Measurements from ENCODE around the gene LRRC8B. TPM values are rescaled to one million over a fixed set of nuclear protein-coding genes. Genes with fewer than 3 reads are reported as not detected.

The LRRC8B gene
- total RNA-seq, 2 experiments from 2014 or later = 4.4 to 9.9 TPM

GRCh38 chr1:89582571-89582970, 57.9 kb downstream of the LRRC8B start:
- Histone ChIP-seq H3K36me3 (ENCODE audit: insufficient read depth, low read length) (peaks cover 30% of the 10 kb centered on the region), H3K4me2 (ENCODE audit: low read length) (no peak overlapping the region), H3K9me3 (ENCODE audit: low read length) (no peaks in the 10 kb centered on the region), H3K79me2 (ENCODE audit: insufficient read depth, low read depth, low read length) (no peaks in the 10 kb centered on the region), H3K27ac (ENCODE audit: low read depth, low read length, poor library complexity, severe bottlenecking) (no peak overlapping the region), H3K9me2 (ENCODE audit: insufficient read depth, low read length) (no peaks in the 10 kb centered on the region), H3K4me3 (ENCODE audit: low read depth, low read length, poor library complexity, severe bottlenecking) (no peak overlapping the region), H2AFZ (ENCODE audit: low read length) (no peak overlapping the region), H3K4me1 (ENCODE audit: insufficient read depth, low read length, poor library complexity, severe bottlenecking) (peaks cover 6% of the 10 kb centered on the region), H4K20me1 (ENCODE audit: insufficient read depth, low read length) (no peaks in the 10 kb centered on the region)
- CTCF ChIA-PET (ENCODE audit: unreplicated experiment) = no interaction called here
- intact Hi-C loops (cut with micrococcal nuclease; ENCODE audit: unreplicated experiment) = no loop called here
- no peak for DNase-seq (ENCODE audit: low spot score)
- TF ChIP-seq CTCF (conservative IDR thresholded peaks at IDR 0.05; ENCODE audit: low read length) = no peak
- TF ChIP-seq EZH2phosphoT487 (IDR thresholded peaks at IDR 0.05; ENCODE audit: borderline replicate concordance, low read depth, low read length) = no peak
- POLR2A ChIA-PET = interaction anchor here (0.7 to 1.5 kb wide), 4 partner anchors 19 to 161 kb away, joined by 3 to 5 read pairs (median 3); no protein-coding TSS in a partner anchor
- no TSS peak for BruUV-seq (replicated peaks)

- peaks cover 37% of the 10 kb centered on the region for H3K36me3 ChIP-seq (ENCODE audit: insufficient read depth, low read length)
- no TSS peak for BruUV-seq (replicated peaks)
- TF ChIP-seq EZH2phosphoT487 (IDR thresholded peaks at IDR 0.05; ENCODE audit: borderline replicate concordance, low read depth, low read length) = no peak
- TF ChIP-seq CTCF (conservative IDR thresholded peaks at IDR 0.05; ENCODE audit: low read length) = no peak
- CTCF ChIA-PET (ENCODE audit: unreplicated experiment) = no interaction called here
- DNase-seq (ENCODE audit: low spot score) = no peak
- H3K9me3 ChIP-seq (ENCODE audit: low read length) = no peaks in the 10 kb centered on the region
- H3K4me3 ChIP-seq (ENCODE audit: low read depth, low read length, poor library complexity, severe bottlenecking) = no peak overlapping the region
- intact Hi-C loops (cut with micrococcal nuclease; ENCODE audit: unreplicated experiment) = no loop called here
- H3K4me2 ChIP-seq (ENCODE audit: low read length) = no peak overlapping the region
- POLR2A ChIA-PET = interaction anchor here (0.8 to 1.2 kb wide), 2 partner anchors 8 to 175 kb away, joined by 3 to 6 read pairs; no protein-coding TSS in a partner anchor
- H3K27ac ChIP-seq (ENCODE audit: low read depth, low read length, poor library complexity, severe bottlenecking) = no peak overlapping the region
- H4K20me1 ChIP-seq (ENCODE audit: insufficient read depth, low read length) = no peaks in the 10 kb centered on the region
- no peak overlapping the region for H2AFZ ChIP-seq (ENCODE audit: low read length)
- H3K4me1 ChIP-seq (ENCODE audit: insufficient read depth, low read length, poor library complexity, severe bottlenecking) = peaks cover under 1% of the 10 kb centered on the region
- H3K9me2 ChIP-seq (ENCODE audit: insufficient read depth, low read length) = no peaks in the 10 kb centered on the region
- no peaks in the 10 kb centered on the region for H3K79me2 ChIP-seq (ENCODE audit: insufficient read depth, low read depth, low read length)
Observed at GRCh38 chr1:89584211-89584610, 59.6 kb downstream of the LRRC8B start.

- CTCF ChIA-PET (ENCODE audit: unreplicated experiment) = no interaction called here
- no peak overlapping the region for H3K4me2 ChIP-seq (ENCODE audit: low read length)
- POLR2A ChIA-PET = interaction anchor here (0.8 to 1.2 kb wide), 4 partner anchors 8 to 175 kb away, joined by 3 to 6 read pairs (median 3); no protein-coding TSS in a partner anchor
- no peaks in the 10 kb centered on the region for H4K20me1 ChIP-seq (ENCODE audit: insufficient read depth, low read length)
- H3K79me2 ChIP-seq (ENCODE audit: insufficient read depth, low read depth, low read length) = no peaks in the 10 kb centered on the region
- no peak overlapping the region for H3K4me3 ChIP-seq (ENCODE audit: low read depth, low read length, poor library complexity, severe bottlenecking)
- DNase-seq (ENCODE audit: low spot score) = no peak
- H3K9me2 ChIP-seq (ENCODE audit: insufficient read depth, low read length) = no peaks in the 10 kb centered on the region
- H3K9me3 ChIP-seq (ENCODE audit: low read length) = no peaks in the 10 kb centered on the region
- H3K4me1 ChIP-seq (ENCODE audit: insufficient read depth, low read length, poor library complexity, severe bottlenecking) = no peaks in the 10 kb centered on the region
- no TSS peak for BruUV-seq (replicated peaks)
- no peak overlapping the region for H3K27ac ChIP-seq (ENCODE audit: low read depth, low read length, poor library complexity, severe bottlenecking)
- no peak overlapping the region for H2AFZ ChIP-seq (ENCODE audit: low read length)
- intact Hi-C loops (cut with micrococcal nuclease; ENCODE audit: unreplicated experiment) = no loop called here
- TF ChIP-seq EZH2phosphoT487 (IDR thresholded peaks at IDR 0.05; ENCODE audit: borderline replicate concordance, low read depth, low read length) = no peak
- peaks cover 34% of the 10 kb centered on the region for H3K36me3 ChIP-seq (ENCODE audit: insufficient read depth, low read length)
Observed at GRCh38 chr1:89584781-89585180, 60.2 kb downstream of the LRRC8B start.

Measured in OCI-LY7 (cell line).